OCI-LY1 (cell line): ENCODE results near the gene UNC93B1.

Experiments used
- H2AFZ ChIP-seq: fragments of 200-600 bp; sonication (generic), shearing (Covaris generic); 2 replicates; pipeline ENCODE4 v1.6.0; 2014; ENCODE audit warnings: antibody characterized with exemption, mild to moderate bottlenecking, low read length
- H3F3A ChIP-seq: fragments of 200-600 bp; sonication (generic), shearing (Covaris generic); 2 replicates; pipeline ENCODE4 v1.6.0; 2014; ENCODE audit warnings: mild to moderate bottlenecking, antibody characterized with exemption, low read length, moderate library complexity; ENCODE audit not compliant: insufficient read depth
- H3K27ac ChIP-seq: fragments of 200-600 bp; sonication (generic); 2 replicates; pipeline ENCODE4 v1.5.1; 2014; ENCODE audit warnings: low read length, mixed run types, mild to moderate bottlenecking, low read depth; ENCODE audit not compliant: poor library complexity, severe bottlenecking
- H3K27me3 ChIP-seq: fragments of 200-600 bp; sonication (generic); 2 replicates; pipeline ENCODE4 v1.6.0; 2014; ENCODE audit warnings: antibody characterized with exemption, mild to moderate bottlenecking, low read length, moderate library complexity; ENCODE audit not compliant: insufficient read depth
- H3K36me3 ChIP-seq: fragments of 200-600 bp; sonication (generic); 2 replicates; pipeline ENCODE4 v1.6.1; 2014; ENCODE audit warnings: mild to moderate bottlenecking, antibody characterized with exemption, low read length, moderate library complexity, mixed read lengths; ENCODE audit not compliant: insufficient read depth
- H3K4me1 ChIP-seq: fragments of 200-600 bp; sonication (generic); 2 replicates; pipeline ENCODE4 v1.5.1; 2014; ENCODE audit warnings: mild to moderate bottlenecking, low read length, moderate library complexity; ENCODE audit not compliant: insufficient read depth, severe bottlenecking
- H3K4me2 ChIP-seq: fragments of 200-600 bp; sonication (generic), shearing (Covaris generic); 2 replicates; pipeline ENCODE4 v1.6.1; 2014; ENCODE audit warnings: low read length
- H3K4me3 ChIP-seq: fragments of 200-600 bp; sonication (generic); 2 replicates; pipeline ENCODE4 v1.5.1; 2014; ENCODE audit warnings: low read length, low read depth, mild to moderate bottlenecking, mixed read lengths; ENCODE audit not compliant: poor library complexity, severe bottlenecking
- H3K79me2 ChIP-seq: fragments of 200-600 bp; shearing (Covaris generic); 2 replicates; pipeline ENCODE4 v1.6.1; 2016; ENCODE audit warnings: mixed run types, low read length, mixed read lengths; ENCODE audit not compliant: insufficient read depth
- H3K9ac ChIP-seq: fragments of 200-600 bp; sonication (generic), shearing (Covaris generic); 2 replicates; pipeline ENCODE4 v1.6.1; 2014; ENCODE audit warnings: mild to moderate bottlenecking, low read length, mixed read lengths
- H3K9me2 ChIP-seq: fragments of 200-600 bp; sonication (generic), shearing (Covaris generic); 2 replicates; pipeline ENCODE4 v1.6.1; 2014; ENCODE audit warnings: low read depth, mild to moderate bottlenecking, low read length, mixed read lengths
- H3K9me3 ChIP-seq: fragments of 200-600 bp; shearing (Covaris generic); 2 replicates; pipeline ENCODE4 v1.6.1; 2014; ENCODE audit warnings: low read length, mixed read lengths
- H4K20me1 ChIP-seq: fragments of 200-600 bp; sonication (generic), shearing (Covaris generic); 2 replicates; pipeline ENCODE4 v1.6.0; 2016; ENCODE audit warnings: mild to moderate bottlenecking, low read length; ENCODE audit not compliant: insufficient read depth
- CTCF ChIP-seq: fragments of 200-600 bp; sonication (generic), shearing (Covaris generic); IDR thresholded peaks from 2 replicates; pipeline ENCODE4 v1.5.1; 2017; ENCODE audit warnings: mild to moderate bottlenecking, antibody characterized with exemption, low read length, moderate library complexity, mixed read lengths
- EZH2 ChIP-seq: fragments of 200-600 bp; sonication (generic), shearing (Covaris generic); IDR thresholded peaks from 2 replicates; pipeline ENCODE4 v1.8.0; 2017; ENCODE audit warnings: borderline replicate concordance, mixed run types, mild to moderate bottlenecking, antibody characterized with exemption, low read length, moderate library complexity, mixed read lengths

UNC93B1 gene, protein sequence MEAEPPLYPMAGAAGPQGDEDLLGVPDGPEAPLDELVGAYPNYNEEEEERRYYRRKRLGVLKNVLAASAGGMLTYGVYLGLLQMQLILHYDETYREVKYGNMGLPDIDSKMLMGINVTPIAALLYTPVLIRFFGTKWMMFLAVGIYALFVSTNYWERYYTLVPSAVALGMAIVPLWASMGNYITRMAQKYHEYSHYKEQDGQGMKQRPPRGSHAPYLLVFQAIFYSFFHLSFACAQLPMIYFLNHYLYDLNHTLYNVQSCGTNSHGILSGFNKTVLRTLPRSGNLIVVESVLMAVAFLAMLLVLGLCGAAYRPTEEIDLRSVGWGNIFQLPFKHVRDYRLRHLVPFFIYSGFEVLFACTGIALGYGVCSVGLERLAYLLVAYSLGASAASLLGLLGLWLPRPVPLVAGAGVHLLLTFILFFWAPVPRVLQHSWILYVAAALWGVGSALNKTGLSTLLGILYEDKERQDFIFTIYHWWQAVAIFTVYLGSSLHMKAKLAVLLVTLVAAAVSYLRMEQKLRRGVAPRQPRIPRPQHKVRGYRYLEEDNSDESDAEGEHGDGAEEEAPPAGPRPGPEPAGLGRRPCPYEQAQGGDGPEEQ

DNA sequence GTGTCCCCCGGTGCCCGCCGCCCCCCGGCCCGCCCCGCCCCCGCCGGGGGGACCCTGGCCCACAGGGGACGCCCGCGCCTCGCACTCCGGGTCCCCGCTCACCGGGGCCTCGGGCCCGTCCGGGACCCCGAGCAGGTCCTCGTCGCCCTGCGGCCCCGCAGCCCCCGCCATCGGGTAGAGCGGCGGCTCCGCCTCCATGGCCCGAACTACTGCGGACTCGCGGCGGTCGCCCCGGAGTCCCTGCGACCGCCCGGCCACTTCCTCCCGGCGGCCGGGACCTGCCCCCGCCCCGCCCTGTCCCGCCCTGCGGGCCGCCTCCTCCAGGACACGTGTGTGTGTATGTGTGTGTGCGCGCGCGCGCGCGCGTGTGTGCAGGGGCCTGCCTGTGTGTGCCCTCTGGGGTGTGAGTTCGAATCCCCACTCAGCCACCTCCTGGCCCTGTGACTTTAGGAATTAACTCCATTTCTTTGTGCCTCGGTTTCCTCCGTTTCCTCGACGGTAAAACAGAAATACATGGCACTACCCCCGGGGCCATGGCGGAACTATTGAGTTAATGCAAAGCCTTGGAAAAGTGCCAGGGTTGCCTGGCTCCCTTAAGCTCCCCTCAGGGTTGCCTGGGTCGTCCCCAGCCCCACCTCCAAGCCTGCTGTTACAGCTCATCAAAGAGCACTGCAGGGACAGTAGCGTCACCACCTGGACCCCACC is at the start of gene UNC93B1:
TSS of gene UNC93B1 (minus strand) at position 252 of the 705 bp plus-strand sequence. CDS start at position 198, 54 bp downstream.
- Histone ChIP-seq H3F3A (peaks cover 5% of the 10 kb centered on the region), H3K4me2 (peak within 1 kb of the TSS; percentile 97), H2AFZ (no peak within 1 kb of the TSS), H3K27ac (peak within 1 kb of the TSS; percentile 88), H3K36me3 (no peaks in the 10 kb centered on the region), H3K9ac (peak within 1 kb of the TSS; percentile 76), H3K4me1 (peaks cover 35% of the 10 kb centered on the region), H3K9me2 (no peaks in the 10 kb centered on the region), H3K79me2 (no peaks in the 10 kb centered on the region), H4K20me1 (no peaks in the 10 kb centered on the region), H3K4me3 (peak within 1 kb of the TSS; percentile 80), H3K9me3 (no peaks in the 10 kb centered on the region), H3K27me3 (no peaks in the 10 kb centered on the region)
- no peak for TF ChIP-seq EZH2
- TF ChIP-seq CTCF, result no peak

DNA sequence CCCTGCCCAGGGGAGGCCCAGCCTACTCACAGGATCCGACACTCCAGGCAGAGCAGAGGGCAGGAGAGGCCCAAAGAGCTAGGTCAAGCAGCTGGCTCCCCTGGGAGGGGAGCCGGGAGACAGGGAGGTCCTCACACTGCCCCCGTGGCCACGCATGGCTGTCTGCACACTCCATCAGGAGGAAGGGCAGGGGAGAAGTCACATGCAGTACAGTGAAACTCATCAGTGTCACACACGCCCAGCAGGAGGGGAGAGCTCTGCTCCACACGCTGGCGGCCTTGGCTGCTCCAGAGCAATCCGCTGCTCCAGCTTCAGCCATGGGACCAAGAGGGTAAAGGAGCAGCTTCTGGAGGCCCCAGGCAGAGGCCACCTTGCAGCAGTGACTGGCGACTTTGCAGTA is 49.2 kb upstream of the UNC93B1 start:
- Histone ChIP-seq H3F3A (no peaks in the 10 kb centered on the region), H3K9ac (no peak overlapping the region), H3K4me3 (no peak overlapping the region), H3K79me2 (no peaks in the 10 kb centered on the region), H3K9me3 (no peaks in the 10 kb centered on the region), H3K4me2 (no peak overlapping the region), H3K4me1 (no peaks in the 10 kb centered on the region), H4K20me1 (no peaks in the 10 kb centered on the region), H3K9me2 (no peaks in the 10 kb centered on the region), H2AFZ (no peak overlapping the region), H3K36me3 (peaks cover 58% of the 10 kb centered on the region; the same call in 1 of the 2 replicates), H3K27me3 (no peaks in the 10 kb centered on the region), H3K27ac (no peak overlapping the region)
- TF ChIP-seq CTCF (no peak), EZH2 (no peak)

DNA sequence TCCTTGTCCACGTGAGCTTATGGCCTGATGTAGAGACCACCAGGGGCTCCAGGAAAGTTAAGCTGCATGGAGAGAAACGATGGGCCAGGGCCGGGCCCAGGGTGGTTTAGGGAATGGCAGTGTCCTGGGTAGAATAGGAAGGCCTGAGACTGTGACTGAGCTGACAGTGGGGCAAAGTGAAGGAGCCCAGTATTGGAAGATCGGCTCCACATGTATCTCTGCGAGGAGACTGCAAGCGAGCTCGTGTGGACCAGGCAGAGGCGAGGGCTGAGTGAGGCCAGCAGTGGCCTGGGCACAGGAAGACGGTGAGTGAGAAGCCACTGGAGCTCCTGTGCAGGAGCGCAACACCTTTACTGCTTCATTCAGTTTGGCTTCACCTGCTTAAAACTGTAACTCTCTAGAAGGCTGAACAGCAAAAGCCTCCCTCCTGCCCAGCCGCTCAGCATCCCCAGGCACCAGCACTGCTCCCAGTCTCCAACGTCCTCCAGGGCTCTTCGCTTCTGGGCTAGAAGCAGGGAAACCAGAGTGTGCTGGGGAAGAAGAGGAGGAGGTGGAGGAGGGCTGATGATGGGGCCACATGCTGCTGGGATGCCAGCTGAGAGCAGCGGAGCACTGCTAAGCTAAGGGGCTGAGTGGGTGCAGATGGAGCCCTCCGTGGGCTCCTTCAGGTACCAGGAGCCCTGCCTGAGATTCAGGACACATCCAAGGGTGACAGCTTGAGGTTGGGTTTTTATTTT is 48.4 kb upstream of the UNC93B1 start:
- Histone ChIP-seq H3K9ac (no peak overlapping the region), H3K27ac (no peak overlapping the region), H2AFZ (no peak overlapping the region), H3F3A (no peaks in the 10 kb centered on the region), H3K4me3 (no peak overlapping the region), H3K27me3 (no peaks in the 10 kb centered on the region), H3K9me2 (no peaks in the 10 kb centered on the region), H3K4me1 (no peaks in the 10 kb centered on the region), H3K79me2 (no peaks in the 10 kb centered on the region), H3K36me3 (peaks cover 59% of the 10 kb centered on the region), H3K9me3 (no peaks in the 10 kb centered on the region), H3K4me2 (no peak overlapping the region), H4K20me1 (no peaks in the 10 kb centered on the region)
- TF ChIP-seq EZH2, result no peak
- TF ChIP-seq CTCF, result no peak
